Activated naive CD8-positive, alpha-beta T cell treated with anti-CD3 and anti-CD28 coated beads for 36 hours (primary cell): ENCODE measurements around the gene PKNOX1. TPM values are rescaled to one million over a fixed set of nuclear protein-coding genes. Genes with fewer than 3 reads are reported as not detected.
"Not testable (repeated sequence)": the region's sequence is repeated elsewhere in the genome, so short reads cannot be mapped to it uniquely, and the experiment has no call there.

ENCODE experiments used
- DNase-seq: peaks from one replicate; pipeline ENCODE4 v3.0.0; 2021
- H3K27ac Mint-ChIP-seq: one replicate; pipeline ENCODE4 v1.8.0; 2022; ENCODE audit warnings: mild to moderate bottlenecking, moderate library complexity, mixed read lengths
- H3K27me3 Mint-ChIP-seq: one replicate; pipeline ENCODE4 v1.8.0; 2022; ENCODE audit warnings: mild to moderate bottlenecking, mixed read lengths
- H3K36me3 Mint-ChIP-seq: one replicate; pipeline ENCODE4 v1.8.0; 2021; ENCODE audit warnings: mild to moderate bottlenecking, mixed read lengths
- H3K4me1 Mint-ChIP-seq: one replicate; pipeline ENCODE4 v1.8.0; 2021; ENCODE audit warnings: mixed read lengths
- H3K4me3 Mint-ChIP-seq: one replicate; pipeline ENCODE4 v1.8.0; 2022; ENCODE audit warnings: mild to moderate bottlenecking, moderate library complexity, mixed read lengths
- H3K9me3 Mint-ChIP-seq: one replicate; pipeline ENCODE4 v1.8.0; 2022; ENCODE audit warnings: mixed read lengths
- total RNA-seq, 2 experiments: library from RNA; stranded (reverse); gene quantifications; one replicate each; pipeline ENCODE4 v1.2.3, GENCODE V29; 2021

Gene PKNOX1
- total RNA-seq, 2 experiments from 2014 or later, result 17.8 to 18.5 TPM

GRCh38 chr21:42938606-42938995, 35.8 kb upstream of the PKNOX1 start:
- not testable (repeated sequence) for DNase-seq, H3K36me3 Mint-ChIP-seq, H3K27ac Mint-ChIP-seq, H3K4me1 Mint-ChIP-seq, H3K4me3 Mint-ChIP-seq, H3K9me3 Mint-ChIP-seq, H3K27me3 Mint-ChIP-seq

- DNase-seq, result no peak
- Mint-ChIP-seq H3K4me3 (no peak overlapping the region), H3K36me3 (no peaks in the 10 kb centered on the region), H3K9me3 (no peaks in the 10 kb centered on the region), H3K27ac (no peak overlapping the region), H3K27me3 (no peaks in the 10 kb centered on the region), H3K4me1 (no peaks in the 10 kb centered on the region)
These were observed 34.6 kb upstream of the PKNOX1 start for GRCh38 chr21:42939582-42940413.

GRCh38 chr21:42941696-42942085, 32.7 kb upstream of the PKNOX1 start:
- Mint-ChIP-seq H3K27me3 (no peaks in the 10 kb centered on the region), H3K4me3 (no peak overlapping the region), H3K27ac (no peak overlapping the region), H3K9me3 (no peaks in the 10 kb centered on the region), H3K36me3 (no peaks in the 10 kb centered on the region), H3K4me1 (no peaks in the 10 kb centered on the region)
- DNase-seq, result no peak

GRCh38 chr21:42942244-42942643, 32.1 kb upstream of the PKNOX1 start:
- no peaks in the 10 kb centered on the region for H3K9me3 Mint-ChIP-seq
- H3K4me3 Mint-ChIP-seq, result no peak overlapping the region
- H3K36me3 Mint-ChIP-seq, result no peaks in the 10 kb centered on the region
- DNase-seq, result no peak
- no peak overlapping the region for H3K27ac Mint-ChIP-seq
- H3K4me1 Mint-ChIP-seq, result no peaks in the 10 kb centered on the region
- no peaks in the 10 kb centered on the region for H3K27me3 Mint-ChIP-seq

GRCh38 chr21:42949094-42949755, 25.1 kb upstream of the PKNOX1 start:
- not testable (repeated sequence) for H3K27me3 Mint-ChIP-seq, H3K27ac Mint-ChIP-seq, H3K4me1 Mint-ChIP-seq, H3K4me3 Mint-ChIP-seq, DNase-seq, H3K9me3 Mint-ChIP-seq, H3K36me3 Mint-ChIP-seq

GRCh38 chr21:42951193-42951592, 23.2 kb upstream of the PKNOX1 start:
- not testable (repeated sequence) for H3K9me3 Mint-ChIP-seq, H3K27me3 Mint-ChIP-seq, H3K36me3 Mint-ChIP-seq, H3K4me3 Mint-ChIP-seq, H3K27ac Mint-ChIP-seq, H3K4me1 Mint-ChIP-seq, DNase-seq

- DNase-seq, result no peak
- Mint-ChIP-seq H3K9me3 (no peaks in the 10 kb centered on the region), H3K4me1 (no peaks in the 10 kb centered on the region), H3K27ac (no peak overlapping the region), H3K27me3 (no peaks in the 10 kb centered on the region), H3K4me3 (no peak overlapping the region), H3K36me3 (no peaks in the 10 kb centered on the region)
These were observed 17.3 kb upstream of the PKNOX1 start for GRCh38 chr21:42956824-42957630.

GRCh38 chr21:42958122-42958521, 16.2 kb upstream of the PKNOX1 start:
- H3K4me1 Mint-ChIP-seq, H3K4me3 Mint-ChIP-seq, H3K36me3 Mint-ChIP-seq, DNase-seq, H3K27ac Mint-ChIP-seq, H3K27me3 Mint-ChIP-seq, H3K9me3 Mint-ChIP-seq: not testable (repeated sequence)

GRCh38 chr21:42959728-42960127, 14.6 kb upstream of the PKNOX1 start:
- no peaks in the 10 kb centered on the region for H3K36me3 Mint-ChIP-seq
- H3K4me1 Mint-ChIP-seq, result no peaks in the 10 kb centered on the region
- H3K4me3 Mint-ChIP-seq, result no peak overlapping the region
- no peaks in the 10 kb centered on the region for H3K27me3 Mint-ChIP-seq
- H3K9me3 Mint-ChIP-seq, result no peaks in the 10 kb centered on the region
- no peak for DNase-seq
- H3K27ac Mint-ChIP-seq, result no peak overlapping the region

GRCh38 chr21:42962380-42963007, 11.9 kb upstream of the PKNOX1 start:
- Mint-ChIP-seq H3K4me3 (no peak overlapping the region), H3K27ac (no peak overlapping the region), H3K4me1 (no peaks in the 10 kb centered on the region), H3K36me3 (no peaks in the 10 kb centered on the region), H3K27me3 (no peaks in the 10 kb centered on the region), H3K9me3 (no peaks in the 10 kb centered on the region)
- DNase-seq, result no peak

- no peak overlapping the region for H3K27ac Mint-ChIP-seq
- H3K9me3 Mint-ChIP-seq, result no peaks in the 10 kb centered on the region
- DNase-seq, result no peak
- H3K36me3 Mint-ChIP-seq, result no peaks in the 10 kb centered on the region
- no peaks in the 10 kb centered on the region for H3K4me1 Mint-ChIP-seq
- H3K27me3 Mint-ChIP-seq, result no peaks in the 10 kb centered on the region
- no peak overlapping the region for H3K4me3 Mint-ChIP-seq
These were observed 10.3 kb upstream of the PKNOX1 start for GRCh38 chr21:42964086-42964485.

GRCh38 chr21:42964546-42965210, 9.7 kb upstream of the PKNOX1 start:
- Mint-ChIP-seq H3K27me3 (no peaks in the 10 kb centered on the region), H3K4me3 (no peak overlapping the region), H3K36me3 (no peaks in the 10 kb centered on the region), H3K27ac (no peak overlapping the region), H3K4me1 (no peaks in the 10 kb centered on the region), H3K9me3 (no peaks in the 10 kb centered on the region)
- DNase-seq, result no peak

GRCh38 chr21:42965211-42965560, 9.2 kb upstream of the PKNOX1 start:
- no peak overlapping the region for H3K4me3 Mint-ChIP-seq
- no peak overlapping the region for H3K27ac Mint-ChIP-seq
- no peaks in the 10 kb centered on the region for H3K9me3 Mint-ChIP-seq
- no peaks in the 10 kb centered on the region for H3K36me3 Mint-ChIP-seq
- H3K4me1 Mint-ChIP-seq, result no peaks in the 10 kb centered on the region
- DNase-seq, result no peak
- no peaks in the 10 kb centered on the region for H3K27me3 Mint-ChIP-seq

- H3K4me3 Mint-ChIP-seq, H3K27me3 Mint-ChIP-seq, H3K27ac Mint-ChIP-seq, H3K9me3 Mint-ChIP-seq, DNase-seq, H3K36me3 Mint-ChIP-seq, H3K4me1 Mint-ChIP-seq: not testable (repeated sequence)
These were observed 6.7 kb upstream of the PKNOX1 start for GRCh38 chr21:42967616-42968015.

GRCh38 chr21:42969193-42969600, 5.2 kb upstream of the PKNOX1 start:
- Mint-ChIP-seq H3K27ac (no peak overlapping the region), H3K4me3 (no peak overlapping the region), H3K36me3 (no peaks in the 10 kb centered on the region), H3K9me3 (no peaks in the 10 kb centered on the region), H3K27me3 (no peaks in the 10 kb centered on the region), H3K4me1 (peaks cover 4% of the 10 kb centered on the region)
- no peak for DNase-seq
